Muscle layer of duodenum (tissue), 2 donors: ENCODE data around the gene NETO1.

Source experiments
- H3K27ac ChIP-seq: one replicate; pipeline ENCODE4 v1.7.0; 2013; ENCODE audit warnings: mild to moderate bottlenecking, low read length
- H3K27me3 ChIP-seq: one replicate; pipeline ENCODE4 v1.7.0; 2013; ENCODE audit warnings: low read depth, mild to moderate bottlenecking, control low read depth, low read length
- H3K36me3 ChIP-seq, 2 donors: one replicate each; pipeline ENCODE4 v1.7.0; 2013; ENCODE audit warnings: low read length in 2 of 2, control low read depth in 1 of 2, mild to moderate bottlenecking in 1 of 2; ENCODE audit not compliant: insufficient read depth in 2 of 2, control insufficient read depth in 1 of 2
- H3K4me1 ChIP-seq, 2 donors: one replicate each; pipeline ENCODE4 v1.7.0; 2013; ENCODE audit warnings: low read length in 2 of 2, mild to moderate bottlenecking in 2 of 2, control low read depth in 1 of 2, moderate library complexity in 1 of 2; ENCODE audit not compliant: insufficient read depth in 2 of 2, control insufficient read depth in 1 of 2
- H3K4me3 ChIP-seq, 2 donors: one replicate each; pipeline ENCODE4 v1.7.0; 2013; ENCODE audit warnings: low read length in 2 of 2, low read depth in 1 of 2, mild to moderate bottlenecking in 1 of 2
- H3K9me3 ChIP-seq, 2 donors: one replicate each; pipeline ENCODE4 v1.7.0; 2013; ENCODE audit warnings: low read length in 2 of 2, control low read depth in 1 of 2, mild to moderate bottlenecking in 1 of 2; ENCODE audit not compliant: control insufficient read depth in 1 of 2
- donor health status: healthy.

The NETO1 gene

GRCh38 chr18:72808680-72809079 lies 59.1 kb downstream of the NETO1 start:
- Histone ChIP-seq H3K36me3 (no peaks in the 10 kb centered on the region), H3K27me3 (no peaks in the 10 kb centered on the region), H3K27ac (no peak overlapping the region), H3K4me3 (no peak overlapping the region), H3K4me1 (no peaks in the 10 kb centered on the region), H3K9me3 (no peaks in the 10 kb centered on the region)

DNA sequence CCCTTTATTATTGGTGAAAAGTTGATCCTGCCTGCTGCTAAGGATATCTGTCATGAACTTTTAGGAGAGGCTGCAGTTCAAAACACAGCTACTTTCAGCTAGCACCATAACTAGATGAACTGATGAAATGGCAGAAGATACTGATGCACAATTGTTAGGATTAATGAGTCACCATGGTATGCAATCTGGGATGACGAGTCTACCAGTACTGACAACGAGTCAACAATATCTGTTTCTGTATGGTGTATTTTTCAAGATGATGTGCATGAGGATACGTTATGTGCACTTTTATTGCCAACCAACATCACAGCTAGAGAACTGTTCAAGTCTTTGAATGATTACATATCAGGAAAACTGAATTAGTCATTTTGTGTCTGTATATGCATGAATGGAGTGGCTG lies 68.7 kb downstream of the NETO1 start:
- Histone ChIP-seq H3K36me3 (no peaks in the 10 kb centered on the region), H3K27ac (no peak overlapping the region), H3K4me3 (no peak overlapping the region), H3K9me3 (no peaks in the 10 kb centered on the region), H3K4me1 (no peaks in the 10 kb centered on the region), H3K27me3 (no peaks in the 10 kb centered on the region)

- H3K36me3 ChIP-seq = no peaks in the 10 kb centered on the region
- no peaks in the 10 kb centered on the region for H3K27me3 ChIP-seq
- H3K27ac ChIP-seq = no peak overlapping the region
- H3K4me1 ChIP-seq = no peaks in the 10 kb centered on the region
- H3K9me3 ChIP-seq = no peaks in the 10 kb centered on the region
- H3K4me3 ChIP-seq = no peak overlapping the region
These were observed 84.3 kb downstream of the NETO1 start for GRCh38 chr18:72783530-72783929.

DNA sequence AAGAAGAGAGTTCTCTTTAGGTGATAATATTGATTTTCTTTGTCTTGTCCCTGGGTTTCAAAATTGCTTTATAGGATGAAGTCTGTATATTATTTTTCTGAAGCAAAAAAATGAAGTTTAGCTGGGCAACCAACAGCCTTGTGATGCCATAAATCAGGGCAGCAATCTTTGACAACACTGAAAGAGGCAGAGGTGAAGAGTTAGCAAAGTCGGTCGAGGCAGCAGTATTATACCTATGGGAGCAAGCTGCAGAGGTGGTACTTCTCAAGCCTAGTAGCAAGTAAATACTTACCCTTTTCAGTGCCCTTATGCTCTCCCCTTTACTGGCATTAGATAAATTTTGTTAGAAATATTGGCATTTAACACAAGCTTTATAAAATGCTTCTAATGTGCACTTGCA lies 92.9 kb downstream of the NETO1 start:
- H3K27me3 ChIP-seq = no peaks in the 10 kb centered on the region
- H3K4me1 ChIP-seq = no peaks in the 10 kb centered on the region
- no peak overlapping the region for H3K4me3 ChIP-seq
- no peaks in the 10 kb centered on the region for H3K9me3 ChIP-seq
- no peaks in the 10 kb centered on the region for H3K36me3 ChIP-seq
- H3K27ac ChIP-seq = no peak overlapping the region

DNA sequence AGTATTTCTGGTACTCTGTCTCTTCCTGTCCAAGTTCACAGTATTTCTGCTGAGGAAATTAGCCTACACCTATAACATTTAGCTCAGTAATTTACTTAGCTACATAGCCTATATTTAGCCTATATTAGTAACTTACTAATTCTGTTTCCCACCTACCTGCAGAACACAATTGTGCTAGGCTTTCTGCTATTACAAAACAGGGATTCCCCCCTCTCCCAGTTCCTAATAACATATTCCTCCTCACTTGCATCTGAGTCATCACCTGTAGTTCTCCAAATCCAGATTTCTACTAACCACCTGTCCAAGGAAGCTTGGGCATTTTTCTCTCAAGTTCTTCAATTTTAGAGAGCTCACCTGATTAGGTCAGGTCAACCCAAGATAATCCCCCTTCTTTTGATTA lies 94.9 kb downstream of the NETO1 start:
- no peak overlapping the region for H3K27ac ChIP-seq
- no peaks in the 10 kb centered on the region for H3K27me3 ChIP-seq
- no peaks in the 10 kb centered on the region for H3K36me3 ChIP-seq
- H3K4me3 ChIP-seq = no peak overlapping the region
- no peaks in the 10 kb centered on the region for H3K4me1 ChIP-seq
- H3K9me3 ChIP-seq = no peaks in the 10 kb centered on the region

DNA sequence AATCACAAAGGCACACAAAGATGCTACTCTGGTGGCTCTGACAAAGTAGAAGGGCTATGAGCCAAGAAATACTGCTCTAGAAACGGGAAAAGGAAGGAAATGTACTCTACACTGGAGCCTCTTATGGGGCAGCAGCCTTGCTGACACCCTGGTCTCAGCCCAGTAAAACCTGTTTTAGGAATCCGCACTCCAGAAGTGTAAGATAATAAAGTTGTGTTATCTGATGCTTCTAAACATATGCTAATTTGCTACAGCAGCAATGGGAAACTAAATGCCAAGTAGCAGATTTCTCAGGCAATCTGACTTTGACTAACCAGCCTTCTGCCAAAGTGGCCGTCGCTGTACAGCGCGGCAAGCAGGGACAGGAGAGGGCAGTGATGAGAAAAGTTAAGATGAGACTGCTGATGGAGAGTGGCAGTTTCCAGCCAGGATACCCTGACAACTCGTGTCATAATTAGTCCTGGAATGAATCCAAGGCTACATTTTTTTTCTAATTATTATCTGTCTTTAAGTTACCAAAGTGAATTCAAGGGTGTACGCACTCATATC lies 99.0 kb downstream of the NETO1 start:
- Histone ChIP-seq H3K4me3 (no peak overlapping the region), H3K9me3 (no peaks in the 10 kb centered on the region), H3K36me3 (no peaks in the 10 kb centered on the region), H3K4me1 (no peaks in the 10 kb centered on the region), H3K27ac (no peak overlapping the region), H3K27me3 (no peaks in the 10 kb centered on the region)

GRCh38 chr18:72762515-72763122 lies 105.2 kb downstream of the NETO1 start:
- Histone ChIP-seq H3K4me3 (no peak overlapping the region), H3K4me1 (no peaks in the 10 kb centered on the region), H3K27ac (no peak overlapping the region), H3K27me3 (no peaks in the 10 kb centered on the region), H3K36me3 (no peaks in the 10 kb centered on the region), H3K9me3 (no peaks in the 10 kb centered on the region)

DNA sequence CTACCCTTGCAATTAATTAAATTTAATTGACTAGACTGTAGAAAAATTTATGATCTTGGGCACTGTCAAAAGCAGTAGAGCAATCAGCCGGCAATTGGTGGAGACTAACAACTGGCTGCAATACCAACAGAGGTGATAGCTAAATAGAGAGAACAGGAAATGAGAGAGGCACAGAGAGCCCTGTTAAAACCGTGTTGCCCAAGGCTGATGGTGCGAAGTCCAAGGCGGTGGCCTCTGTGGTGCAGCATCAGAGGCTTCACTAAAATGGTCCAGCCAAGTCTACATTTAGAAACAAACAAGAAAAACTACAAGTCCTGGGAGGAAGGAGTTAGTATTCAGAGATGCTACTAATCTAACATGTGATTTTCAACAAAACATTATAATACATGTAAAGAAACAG lies 115.6 kb downstream of the NETO1 start:
- H3K27ac ChIP-seq = no peak overlapping the region
- H3K9me3 ChIP-seq = no peaks in the 10 kb centered on the region
- H3K4me3 ChIP-seq = no peak overlapping the region
- no peaks in the 10 kb centered on the region for H3K4me1 ChIP-seq
- no peaks in the 10 kb centered on the region for H3K36me3 ChIP-seq
- no peaks in the 10 kb centered on the region for H3K27me3 ChIP-seq

DNA sequence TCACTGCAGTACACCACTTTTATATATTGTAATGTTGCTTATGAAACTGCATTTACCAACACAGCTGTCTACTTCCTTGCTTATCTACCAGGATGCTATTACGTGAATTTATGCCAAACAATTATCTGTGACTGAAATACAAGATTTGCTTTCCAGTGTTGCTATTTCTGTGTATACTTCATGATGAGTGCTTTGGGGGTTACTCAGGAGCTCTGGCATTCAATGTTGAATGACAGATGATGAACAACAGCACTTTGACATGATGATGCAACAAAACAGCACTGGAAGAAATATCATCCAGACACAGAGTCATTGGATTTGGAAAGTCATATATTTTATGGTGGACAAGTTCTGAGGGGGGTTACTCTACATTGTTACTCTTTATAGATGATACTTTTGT lies 125.8 kb downstream of the NETO1 start:
- no peaks in the 10 kb centered on the region for H3K27me3 ChIP-seq
- H3K4me1 ChIP-seq = no peaks in the 10 kb centered on the region
- no peaks in the 10 kb centered on the region for H3K36me3 ChIP-seq
- no peaks in the 10 kb centered on the region for H3K9me3 ChIP-seq
- H3K27ac ChIP-seq = no peak overlapping the region
- H3K4me3 ChIP-seq = no peak overlapping the region

DNA sequence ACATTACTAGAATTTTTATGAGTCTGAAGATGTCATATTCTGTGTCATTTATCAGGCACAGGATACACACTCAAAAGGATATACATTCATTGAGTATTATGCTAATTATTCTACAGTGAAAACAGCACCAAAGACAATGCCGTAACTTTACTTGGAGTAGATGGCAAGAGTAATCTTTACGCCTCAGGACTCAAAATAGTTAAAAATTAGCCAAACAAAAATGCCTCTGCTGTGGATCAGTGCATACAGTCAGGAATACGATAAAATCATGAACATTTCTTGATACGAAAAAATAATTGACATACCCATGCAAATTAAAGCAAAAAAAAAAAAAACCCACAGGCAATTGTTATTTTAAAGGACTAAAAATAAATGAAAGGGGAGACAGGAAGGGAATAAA lies 129.7 kb downstream of the NETO1 start:
- Histone ChIP-seq H3K27me3 (no peaks in the 10 kb centered on the region), H3K27ac (no peak overlapping the region), H3K4me3 (no peak overlapping the region), H3K9me3 (no peaks in the 10 kb centered on the region), H3K36me3 (no peaks in the 10 kb centered on the region), H3K4me1 (no peaks in the 10 kb centered on the region)

- peaks cover 0 to 4% of the 10 kb centered on the region in 2 donors for H3K9me3 ChIP-seq
- H3K27ac ChIP-seq = no peak overlapping the region
- H3K4me3 ChIP-seq = no peak overlapping the region
- H3K4me1 ChIP-seq = no peaks in the 10 kb centered on the region
- H3K36me3 ChIP-seq = no peaks in the 10 kb centered on the region
- H3K27me3 ChIP-seq = no peaks in the 10 kb centered on the region
These were observed 140.0 kb downstream of the NETO1 start for GRCh38 chr18:72727776-72728175.

GRCh38 chr18:72727038-72727655 lies 140.6 kb downstream of the NETO1 start:
- no peak overlapping the region for H3K4me3 ChIP-seq
- no peaks in the 10 kb centered on the region for H3K36me3 ChIP-seq
- H3K4me1 ChIP-seq = no peaks in the 10 kb centered on the region
- peaks cover 0 to 4% of the 10 kb centered on the region in 2 donors for H3K9me3 ChIP-seq
- H3K27ac ChIP-seq = no peak overlapping the region
- no peaks in the 10 kb centered on the region for H3K27me3 ChIP-seq
